Lower leg skin (tissue), 3 donors: Measurements from ENCODE around the gene EFCAB6.

Experiments
- CTCF ChIP-seq, 3 donors: fragments of 450-650 bp; IDR thresholded peaks; one replicate each; pipeline ENCODE4 v1.5.1; 2016; ENCODE audit warnings: antibody characterized with exemption in 3 of 3, mild to moderate bottlenecking in 3 of 3, moderate library complexity in 2 of 3
- POLR2A ChIP-seq, 2 donors: fragments of 450-650 bp; IDR thresholded peaks; one replicate each; pipeline ENCODE4 v1.6.1; 2016 to 2017; ENCODE audit warnings: antibody characterized with exemption in 2 of 2, mild to moderate bottlenecking in 1 of 2, moderate library complexity in 1 of 2

- TF ChIP-seq CTCF (IDR thresholded peaks at IDR 0.05) (no peak), POLR2A (IDR thresholded peaks at IDR 0.05) (no peak)
These were observed 11.1 kb downstream of the EFCAB6 start for GRCh38 chr22:43800970-43801369.
